Body of pancreas (tissue), 4 donors: ENCODE data around the gene CUEDC2. TPM values are rescaled to one million over a fixed set of nuclear protein-coding genes. Genes with fewer than 3 reads are reported as not detected.

Experiments used
- microRNA counts, 2 donors: library from miRNA; unstranded; fragments of <30 nt; microRNA quantifications; one replicate each; lab custom pipeline; 2017
- microRNA-seq, 2 donors: library from miRNA; unstranded; fragments of <30 nt; microRNA quantifications; one replicate each; pipeline ENCODE4, GENCODE V29; 2016; ENCODE audit warnings: borderline number of aligned reads in 2 of 2, borderline replicate concordance in 2 of 2
- small RNA-seq: library from RNA; depleted of rRNA; stranded (forward); fragments of <200 nt; gene quantifications from one replicate; pipeline ENCODE3, GENCODE V24; 2016
- total RNA-seq, 2 donors: library from RNA; depleted of rRNA; stranded (reverse); fragments of >200 nt; gene quantifications; one replicate each; pipeline ENCODE4 v1.1.0, GENCODE V29; 2016

Gene CUEDC2
- total RNA-seq, 2 donors from 2014 or later = 30.3 to 35.5 TPM

MicroRNAs encoded within 50 kb of the gene (microRNA counts, 767-probe panel; counts per million panel counts)
- microRNA hsa-miR-146b-3p (lab: Ali Mortazavi, UCI) (0 to 736 counts per million in 2 donors), microRNA hsa-miR-146b-5p (lab: Ali Mortazavi, UCI) (0 to 736 counts per million in 2 donors)

Small RNAs within 50 kb of the gene (microRNA-seq; reads per million reads assigned to microRNA genes)
- 811 to 1,359 reads per million in 2 donors for gene MIR146B

Small RNAs within 50 kb of the gene (small RNA-seq; reads per million reads assigned to genes)
- gene MIR146B = 2,025 reads per million, percentile 99 among the genes with 10 or more reads in this experiment

Other genes with a start within 250 kb of the CUEDC2 start
- gene ELOVL3, start 206.3 kb downstream of the CUEDC2 start, total RNA-seq = not detected
- not detected for gene PITX3, start 191.1 kb downstream of the CUEDC2 start, total RNA-seq
- gene GBF1, start 187.0 kb downstream of the CUEDC2 start, total RNA-seq = 10 to 100 TPM; 23.1 to 24.1 TPM
- gene NFKB2, start 36.9 kb downstream of the CUEDC2 start, total RNA-seq = 10 to 100 TPM; 17.9 to 30.0 TPM
- gene PSD, start 13.8 kb downstream of the CUEDC2 start, total RNA-seq = 1 to 10 TPM; 2.6 to 5.3 TPM
- 10 to 100 TPM; 12.7 to 38.6 TPM for gene FBXL15, start 11.7 kb downstream of the CUEDC2 start, total RNA-seq
- 1 to 10 TPM in 1 of 2 donors, under 1 TPM in 1; 0.66 to 4.2 TPM for gene C10orf95, start 19.0 kb upstream of the CUEDC2 start, total RNA-seq
- 10 to 100 TPM; 35.5 to 55.0 TPM for gene ACTR1A, start 70.1 kb upstream of the CUEDC2 start, total RNA-seq
- 1 to 10 TPM; 3.1 to 6.6 TPM for gene SUFU, start 71.4 kb upstream of the CUEDC2 start, total RNA-seq
- 100 to 1,000 TPM; 121 to 156 TPM for gene TRIM8, start 211.9 kb upstream of the CUEDC2 start, total RNA-seq